Activated CD4-positive, alpha-beta T cell treated with anti-CD3 and anti-CD28 coated beads for 1 hour (primary cell): ENCODE measurements around the gene DND1.
"Not testable (repeated sequence)": the region's sequence is repeated elsewhere in the genome, so short reads cannot be mapped to it uniquely, and the experiment has no call there.

Experiments
- DNase-seq: peaks from one replicate; pipeline ENCODE4 v3.0.0-alpha.2; 2020

Gene DND1

DNA sequence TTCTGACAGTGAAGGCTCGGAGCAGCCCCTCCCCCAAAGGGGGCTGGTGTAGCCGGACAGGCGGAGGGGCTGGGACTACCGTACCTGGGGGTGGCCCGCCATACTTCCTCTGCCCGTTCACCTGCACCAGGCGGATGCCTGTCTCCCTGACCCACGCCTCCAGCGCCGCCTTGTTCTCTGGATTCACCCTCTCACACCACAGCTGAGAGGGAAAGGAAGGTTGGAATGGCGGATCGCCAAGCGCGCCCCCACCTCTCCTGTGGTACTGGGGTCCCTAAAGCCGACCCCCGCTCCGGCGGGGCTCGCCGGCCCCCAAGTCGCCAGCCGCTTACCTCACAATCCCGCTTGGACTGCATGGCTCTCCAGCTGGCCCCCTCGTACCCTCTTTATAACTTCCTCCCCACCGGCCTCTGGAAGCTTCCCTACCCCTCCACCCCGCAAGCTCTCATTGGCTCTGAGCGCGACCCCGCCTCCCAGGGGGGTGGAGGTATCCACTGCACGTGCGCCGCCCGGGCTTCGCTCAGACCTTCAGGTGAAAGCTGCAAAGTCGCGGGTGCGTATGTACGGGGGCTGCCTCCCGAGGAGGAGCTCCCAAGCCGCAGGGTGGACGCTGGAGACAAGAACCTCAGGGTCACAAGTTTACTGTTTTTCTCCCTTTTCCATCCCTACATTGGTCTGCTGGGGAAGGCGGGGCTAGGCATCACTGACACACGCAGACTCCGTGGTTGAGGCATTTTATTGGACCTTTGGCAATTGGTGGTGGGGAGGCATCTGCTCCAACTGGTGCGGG is at the start of gene DND1:
TSS of gene DND1 (minus strand) at position 390 of the 790 bp plus-strand sequence. CDS start at position 356, 34 bp downstream.
- no peak for DNase-seq

DNA sequence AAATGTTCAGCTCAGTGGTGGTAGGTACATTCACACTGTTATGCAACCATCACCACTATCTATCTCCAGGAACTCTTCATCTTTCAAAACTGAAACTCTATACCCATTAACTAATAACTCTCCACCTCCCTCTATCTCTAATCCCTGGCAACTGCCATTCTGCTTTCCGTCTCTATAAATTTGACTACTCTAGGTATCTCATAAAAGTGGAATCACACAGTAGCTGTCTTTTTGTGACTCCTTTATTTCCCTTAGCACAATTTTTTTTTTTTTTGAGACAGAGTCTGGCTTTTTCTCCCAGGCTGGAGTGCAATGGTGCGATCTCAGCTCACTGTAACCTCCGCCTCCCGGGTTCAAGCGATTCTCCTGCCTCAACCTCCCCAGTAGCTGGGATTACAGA is 48.0 kb upstream of the DND1 start:
- not testable (repeated sequence) for DNase-seq

DNA sequence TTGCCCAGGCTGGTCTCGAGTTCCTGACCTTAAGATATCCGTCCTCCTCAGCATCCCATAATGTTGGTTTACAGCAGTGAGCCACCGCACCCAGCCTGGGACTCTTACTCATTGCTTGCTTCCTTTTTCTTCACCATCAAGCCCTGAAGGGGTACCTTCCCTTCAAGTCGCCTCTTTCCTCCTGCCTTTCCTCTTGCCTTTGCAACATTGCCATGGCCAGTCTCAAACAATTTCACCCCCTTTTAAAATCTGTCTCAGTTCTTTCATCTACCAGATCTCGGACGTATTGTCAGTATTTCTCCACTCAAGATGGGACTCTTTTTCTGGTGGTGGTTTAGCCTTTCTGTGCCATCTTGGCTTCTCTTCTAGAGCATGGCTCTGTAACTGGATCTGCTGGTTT is 47.4 kb upstream of the DND1 start:
- DNase-seq: not testable (repeated sequence)

DNA sequence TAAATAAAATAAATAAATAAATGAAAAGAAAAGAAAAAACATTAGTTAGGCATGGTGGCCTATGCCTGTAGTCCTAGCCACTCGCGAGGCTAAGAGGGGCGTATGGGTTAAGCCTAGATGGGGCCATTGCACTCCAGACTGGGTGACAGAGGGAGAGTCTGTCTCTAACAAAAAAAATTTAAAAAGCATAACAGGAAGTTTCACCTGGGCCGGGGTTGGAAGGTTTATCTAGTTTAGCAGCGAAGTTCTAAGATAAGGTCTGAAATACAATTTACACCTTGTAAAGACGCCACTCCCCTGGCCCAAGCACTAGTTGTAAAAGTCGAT is 44.9 kb upstream of the DND1 start:
- DNase-seq: no peak

DNA sequence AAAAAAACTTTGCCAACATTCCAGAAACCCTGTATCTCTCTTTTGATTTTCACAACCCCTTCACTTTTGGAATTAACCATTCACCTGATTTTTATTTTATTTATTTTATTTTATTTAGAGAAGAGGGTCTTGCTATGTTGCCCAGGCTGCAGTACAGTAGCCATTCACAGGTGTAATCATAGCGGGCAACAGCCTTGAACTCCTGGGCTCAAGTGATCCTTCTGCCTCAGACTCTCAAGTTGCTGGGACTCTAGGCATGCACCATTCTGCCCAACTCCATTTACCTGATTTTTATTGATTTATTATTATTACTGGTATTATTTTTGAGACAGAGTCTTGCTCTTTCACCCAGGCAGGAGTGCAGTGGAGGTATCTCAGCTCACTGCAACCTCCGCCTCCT is 42.9 kb upstream of the DND1 start:
- not testable (repeated sequence) for DNase-seq

DNA sequence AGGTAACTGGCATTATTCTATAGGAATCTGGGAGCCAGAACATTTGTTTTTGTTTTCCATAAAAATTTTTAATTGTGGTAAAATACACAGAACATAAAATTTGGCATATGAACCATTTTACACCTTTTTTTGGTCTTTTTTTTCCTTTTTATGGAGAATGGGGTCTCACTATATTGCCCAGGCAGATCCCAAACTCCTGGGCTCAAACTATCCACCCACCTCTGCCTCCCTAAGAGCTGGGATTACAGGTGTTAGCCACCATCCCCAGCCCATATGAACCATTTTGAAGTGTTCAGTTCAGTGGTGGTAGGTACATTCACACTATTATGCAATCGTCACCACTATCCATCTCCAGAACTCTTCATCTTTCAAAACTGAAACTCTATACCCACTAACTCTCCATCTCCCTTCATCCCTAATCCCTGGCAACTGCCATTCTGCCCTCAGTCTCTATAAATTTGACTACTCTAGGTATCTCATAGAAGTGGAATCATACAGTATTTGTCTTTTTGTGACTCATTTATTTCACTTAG is 40.3 kb upstream of the DND1 start:
- no peak for DNase-seq

DNA sequence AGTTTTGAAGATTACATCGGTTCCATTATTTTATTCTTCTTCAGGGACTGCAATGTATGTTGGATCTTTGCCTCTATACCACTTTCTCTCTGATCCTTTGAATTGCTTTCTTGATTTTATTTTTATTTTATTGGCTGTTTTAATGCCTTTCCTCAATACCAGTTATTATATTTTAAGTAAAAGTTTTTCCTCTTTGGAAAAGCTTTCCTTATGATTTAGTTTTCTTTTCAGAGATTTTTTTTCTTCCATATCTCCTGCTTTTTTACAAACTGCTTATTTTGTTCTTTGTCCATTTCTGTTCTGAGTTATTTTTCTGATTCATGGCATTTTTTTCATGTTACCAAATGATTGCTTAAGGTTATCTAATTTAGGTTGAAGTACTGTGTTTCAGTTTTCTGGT is 38.4 kb upstream of the DND1 start:
- DNase-seq: no peak

DNA sequence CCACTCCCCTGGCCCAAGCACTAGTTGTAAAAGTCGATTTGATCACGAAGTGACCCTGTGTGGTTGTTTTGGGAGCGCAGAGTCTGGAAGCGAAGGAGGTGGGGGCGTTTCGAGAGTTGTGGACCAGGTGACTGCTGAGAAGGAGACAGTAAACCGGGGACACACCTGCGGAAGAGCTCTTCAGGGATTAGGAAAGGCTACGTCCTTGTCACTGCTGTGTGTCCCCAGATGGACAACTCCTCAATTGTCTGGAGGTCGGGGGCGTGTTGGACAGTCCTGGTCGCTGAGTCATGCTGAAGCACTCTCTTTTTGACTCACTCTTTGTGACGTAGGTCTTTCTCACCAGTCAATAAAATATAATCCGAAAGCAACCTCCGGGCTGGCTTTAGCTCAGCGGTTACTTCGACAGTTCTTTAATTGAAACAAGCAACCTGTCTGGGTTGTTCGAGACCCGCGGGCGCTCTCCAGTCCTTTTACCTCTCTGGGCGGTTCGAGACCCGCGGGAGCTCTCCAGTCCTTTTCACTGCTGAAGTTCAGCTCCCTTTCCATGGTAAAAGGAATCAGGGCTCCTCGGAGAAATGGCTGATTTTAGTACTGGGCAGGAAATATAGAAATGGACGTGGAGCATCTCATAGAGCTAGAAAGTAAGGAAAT is 37.6 kb upstream of the DND1 start:
- DNase-seq: peak; percentile 86

DNA sequence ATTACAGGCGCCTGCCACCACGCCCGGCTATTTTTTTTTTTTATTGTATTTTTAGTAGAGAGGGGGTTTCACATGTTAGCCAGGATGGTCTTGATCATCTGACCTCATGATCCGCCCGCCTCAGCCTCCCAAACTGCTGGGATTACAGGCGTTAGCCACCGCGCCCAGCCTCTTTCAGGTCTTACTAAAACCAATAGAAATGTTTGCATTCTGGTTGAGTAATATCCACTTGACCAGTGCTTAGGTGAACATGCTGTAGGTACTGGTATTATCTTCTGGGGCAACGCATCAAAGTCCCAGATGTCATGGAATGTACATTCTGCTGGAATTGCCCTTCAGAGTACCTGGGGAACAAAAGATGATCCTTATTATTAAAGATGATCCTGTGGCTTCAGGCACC is 35.4 kb upstream of the DND1 start:
- not testable (repeated sequence) for DNase-seq

DNA sequence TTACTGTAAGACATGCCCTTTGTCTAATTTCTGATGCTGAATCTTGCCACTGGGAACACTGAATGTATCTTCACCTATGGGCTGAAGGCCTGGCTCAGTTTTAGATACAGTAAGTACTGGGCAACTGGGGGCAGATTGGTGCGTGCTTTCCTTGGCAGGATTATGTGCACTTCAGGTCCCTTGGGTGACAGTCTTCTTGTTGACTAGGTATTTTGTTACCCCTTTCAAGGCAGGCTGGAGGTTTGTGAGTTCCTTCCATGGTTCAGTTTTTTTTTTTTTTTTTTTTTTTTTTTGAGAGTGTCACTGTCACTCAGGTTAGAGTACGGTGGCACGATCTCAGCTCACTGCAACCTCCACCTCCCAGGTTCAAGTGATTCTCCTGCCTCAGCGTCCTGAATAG is 34.4 kb upstream of the DND1 start:
- DNase-seq: no peak

DNA sequence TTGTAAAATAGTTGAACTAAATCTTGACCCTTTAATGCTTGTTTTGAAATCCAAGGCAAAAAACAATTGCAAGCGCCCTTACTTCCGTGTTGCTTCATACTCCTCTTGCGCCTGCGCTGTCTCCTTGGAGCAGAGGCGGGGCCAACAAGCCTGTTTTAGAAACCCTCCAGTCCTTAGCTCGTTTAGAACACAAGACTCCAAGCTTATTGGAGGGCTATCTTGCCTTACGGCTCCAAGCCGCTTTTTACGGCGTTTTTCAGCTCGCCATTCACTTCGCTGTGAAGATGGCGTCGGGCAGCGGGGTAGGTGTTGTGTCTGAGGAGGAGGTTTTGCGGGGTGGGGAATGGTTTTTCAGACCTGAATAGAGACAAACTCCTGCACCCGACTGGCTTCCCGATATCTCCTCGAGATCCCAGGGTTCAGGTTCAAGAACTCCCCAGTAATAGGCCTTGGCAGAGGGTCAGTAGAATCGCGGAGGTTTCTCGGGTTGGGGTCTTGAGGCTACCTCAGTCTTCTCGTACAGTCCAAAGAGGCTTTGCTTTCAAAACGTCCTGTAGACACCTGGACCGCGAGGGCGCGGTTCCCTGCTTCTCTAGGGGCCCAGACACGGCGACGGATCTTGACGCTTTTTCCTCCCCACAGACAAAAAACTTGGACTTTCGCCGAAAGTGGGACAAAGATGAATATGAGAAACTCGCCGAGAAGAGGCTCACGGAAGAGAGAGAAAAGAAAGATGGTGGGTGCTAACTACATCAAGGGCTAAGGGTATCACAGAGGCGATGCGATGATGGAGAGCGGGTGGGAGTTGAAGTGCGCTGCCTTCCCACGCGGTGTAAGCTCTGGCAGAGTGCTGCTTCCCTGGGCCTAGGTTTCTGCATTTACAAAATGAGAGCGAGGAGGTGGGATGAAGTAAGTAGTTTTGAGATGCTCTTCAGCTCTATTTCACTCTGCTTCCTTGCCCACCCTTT is 27.1 kb upstream of the DND1 start, which contains the start of gene ZMAT2:
TSS of gene ZMAT2 (plus strand) at position 271 of the 968 bp plus-strand sequence. CDS start at position 285, 14 bp downstream.
- peak; percentile 86 for DNase-seq

DNA sequence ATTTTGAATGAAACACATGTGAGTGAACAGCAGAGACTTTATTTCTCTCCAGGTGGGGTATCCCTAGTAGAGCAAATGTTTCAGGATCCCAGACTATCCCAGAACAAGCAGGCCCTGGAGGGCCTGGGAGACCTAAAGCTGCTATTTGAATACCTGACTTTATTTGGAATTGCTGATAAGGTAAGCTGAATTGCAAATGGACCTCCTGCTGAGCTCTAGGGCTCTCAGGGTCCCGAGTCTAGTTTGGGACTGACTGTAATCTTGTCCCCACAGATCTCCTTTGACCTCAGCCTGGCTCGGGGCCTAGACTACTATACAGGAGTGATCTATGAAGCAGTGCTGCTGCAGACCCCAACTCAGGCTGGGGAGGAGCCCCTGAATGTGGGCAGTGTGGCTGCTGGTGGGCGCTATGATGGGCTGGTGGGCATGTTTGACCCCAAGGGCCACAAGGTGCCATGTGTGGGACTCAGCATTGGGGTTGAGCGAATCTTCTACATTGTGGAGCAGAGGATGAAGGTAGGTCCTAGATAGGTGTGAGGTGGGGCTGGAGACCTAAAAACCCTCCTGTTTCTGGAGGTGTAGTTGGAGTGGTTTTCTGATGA is 23.6 kb upstream of the DND1 start:
- no peak for DNase-seq

DNA sequence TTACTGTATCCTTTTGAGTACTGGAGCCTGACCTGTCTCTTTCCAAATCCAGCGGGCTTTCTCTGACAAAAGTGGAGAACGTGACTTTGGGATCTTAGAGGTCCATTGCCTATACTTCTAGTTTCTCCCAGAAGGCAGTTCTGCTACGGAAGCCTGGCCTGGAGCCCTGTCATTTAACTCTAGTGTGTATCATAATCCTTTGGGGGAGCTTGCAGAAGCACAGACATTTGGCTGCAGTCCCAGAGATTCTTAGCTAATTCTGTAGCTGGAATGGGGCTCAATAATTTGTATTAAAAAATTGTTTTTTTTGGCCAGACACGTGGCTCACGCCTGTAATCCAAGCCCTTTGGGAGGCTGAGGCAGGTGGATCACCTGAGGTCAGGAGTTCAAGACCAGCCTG is 20.9 kb upstream of the DND1 start:
- no peak for DNase-seq

DNA sequence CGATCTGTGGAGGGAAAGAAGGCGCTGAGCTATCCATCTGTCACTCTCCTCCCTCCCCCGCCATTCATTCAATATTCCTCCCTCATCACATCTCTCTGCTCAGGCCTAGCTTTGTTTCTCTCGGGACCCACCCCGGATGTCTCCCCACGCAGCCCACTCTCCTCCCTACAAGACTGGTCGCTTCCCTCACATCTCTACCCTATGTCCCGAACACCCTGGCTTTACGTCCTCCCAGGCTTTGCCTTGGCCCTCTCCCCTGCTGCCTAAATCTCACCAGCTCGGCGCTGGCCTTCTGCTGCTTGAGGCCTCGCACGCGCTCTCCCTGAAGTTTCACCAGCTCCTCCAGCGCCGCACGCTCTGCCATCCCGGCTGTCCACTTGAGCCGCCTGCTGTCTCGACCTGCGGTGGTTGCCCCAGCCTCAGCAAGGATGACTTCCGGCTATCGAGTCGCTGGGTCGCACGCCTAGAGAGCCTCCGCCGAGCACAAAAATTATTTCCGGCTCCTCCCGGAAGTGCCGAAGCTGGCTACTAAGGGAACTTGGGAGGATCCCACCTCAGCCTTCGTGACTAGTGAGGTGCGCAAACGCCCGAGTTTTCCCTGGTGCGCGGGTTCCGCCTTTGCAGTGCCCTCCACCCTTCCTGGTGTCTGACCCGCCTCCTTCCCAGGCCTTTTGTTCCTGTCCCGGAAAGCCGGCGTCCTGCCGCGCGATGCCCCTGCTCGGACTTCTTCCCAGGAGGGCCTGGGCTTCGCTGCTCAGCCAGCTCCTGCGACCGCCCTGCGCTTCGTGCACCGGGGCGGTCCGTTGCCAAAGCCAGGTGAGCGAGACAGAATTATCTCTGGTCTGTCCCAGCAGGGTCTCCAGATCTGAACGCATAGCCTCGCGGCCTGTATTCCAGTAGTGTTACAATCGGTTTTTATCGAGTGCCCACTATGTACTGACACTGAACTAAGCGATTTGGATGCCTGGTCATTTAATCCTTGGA is 17.9 kb upstream of the DND1 start, which contains the start of the genes HARS1 and HARS2:
TSS of gene HARS1 (minus strand) at position 430 of the 984 bp plus-strand sequence. CDS start at position 364, 66 bp downstream.
TSS of gene HARS2 (plus strand) at position 515 of the 984 bp plus-strand sequence. CDS start at position 709, 194 bp downstream.
- peak; percentile 69 for DNase-seq

DNA sequence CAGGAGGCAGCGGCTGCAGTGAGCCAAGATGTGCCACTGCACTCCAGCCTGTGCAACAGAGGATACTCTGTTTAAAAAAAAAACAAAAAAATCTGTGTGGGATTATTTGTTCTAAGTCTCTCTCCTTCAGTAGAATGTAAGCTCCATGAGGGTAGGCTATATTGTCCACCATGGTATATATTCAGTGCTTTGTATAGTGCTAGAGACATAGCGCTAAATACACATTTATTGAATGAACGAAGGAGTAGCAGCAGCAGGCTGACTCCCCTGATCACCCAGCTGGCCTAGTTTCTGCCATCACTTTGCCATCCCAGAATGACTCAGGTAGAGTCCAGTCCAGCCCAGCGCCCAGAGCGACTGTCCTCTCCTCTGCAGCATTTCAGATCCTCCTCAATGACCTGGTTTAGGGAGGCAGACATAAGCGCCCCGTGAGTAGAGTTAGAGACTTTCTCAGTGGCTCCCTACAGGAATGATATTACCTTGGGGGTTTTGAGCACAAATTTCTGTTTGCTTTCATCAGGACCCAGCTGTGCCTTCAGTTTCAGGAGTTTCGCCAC is 17.1 kb upstream of the DND1 start:
- no peak for DNase-seq

DNA sequence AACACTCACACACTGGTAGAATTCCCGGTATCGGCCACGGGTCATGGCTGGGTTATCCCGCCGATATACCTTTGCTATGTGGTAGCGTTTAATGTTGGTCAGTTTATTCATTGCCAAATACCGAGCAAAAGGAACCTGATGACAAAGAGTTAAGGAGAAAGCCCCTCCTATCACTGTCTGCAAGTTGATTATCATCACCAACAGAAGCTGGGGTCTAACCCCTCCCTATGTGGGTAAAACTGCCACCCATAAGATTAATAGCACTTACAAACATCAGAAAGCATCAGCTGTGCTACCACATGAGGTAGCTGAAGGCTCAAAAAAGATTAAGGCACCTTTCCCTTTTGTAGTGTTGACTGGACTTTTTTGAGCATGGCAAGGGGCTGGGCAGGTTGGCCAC is 5.6 kb upstream of the DND1 start:
- no peak for DNase-seq

DNA sequence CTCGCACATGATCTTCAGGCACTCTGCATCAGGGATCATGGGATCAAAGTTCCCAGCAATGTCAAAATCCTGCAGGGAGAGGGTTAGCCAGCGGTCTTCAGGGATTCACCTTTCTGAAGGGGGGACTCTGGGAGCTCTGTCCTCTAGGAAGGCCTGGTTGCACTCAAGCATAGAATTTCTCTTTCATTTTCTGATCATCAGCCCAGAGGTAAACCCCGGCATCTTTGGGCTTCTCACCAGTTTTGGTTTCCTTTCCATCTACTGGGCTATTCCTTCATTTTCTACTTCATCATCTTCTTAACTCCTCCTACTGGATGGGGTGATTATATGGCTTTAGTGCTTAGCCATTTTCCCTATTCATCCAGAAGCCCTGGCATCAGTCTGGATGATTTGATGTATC is 4.6 kb upstream of the DND1 start:
- no peak for DNase-seq

DNA sequence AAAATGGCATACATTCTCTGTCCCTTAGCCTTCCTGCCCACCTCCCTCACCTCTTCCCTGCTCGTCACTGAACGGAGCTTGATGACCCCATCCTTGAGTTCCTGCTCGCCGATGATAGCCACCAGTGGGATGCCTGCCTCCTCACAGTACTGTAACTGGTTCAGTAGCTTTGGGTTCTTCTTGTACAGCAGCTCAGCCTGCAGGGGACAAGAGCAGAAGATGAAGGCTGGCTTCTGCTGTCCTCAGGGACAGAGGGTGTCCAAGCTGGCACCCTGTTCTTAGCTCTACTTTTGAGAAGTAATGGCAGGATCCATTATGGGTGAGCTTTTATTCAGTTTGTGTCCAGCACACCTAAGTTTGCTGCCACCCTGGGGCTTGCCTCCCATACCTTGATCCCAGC is 1.3 kb upstream of the DND1 start:
- DNase-seq: no peak

DNA sequence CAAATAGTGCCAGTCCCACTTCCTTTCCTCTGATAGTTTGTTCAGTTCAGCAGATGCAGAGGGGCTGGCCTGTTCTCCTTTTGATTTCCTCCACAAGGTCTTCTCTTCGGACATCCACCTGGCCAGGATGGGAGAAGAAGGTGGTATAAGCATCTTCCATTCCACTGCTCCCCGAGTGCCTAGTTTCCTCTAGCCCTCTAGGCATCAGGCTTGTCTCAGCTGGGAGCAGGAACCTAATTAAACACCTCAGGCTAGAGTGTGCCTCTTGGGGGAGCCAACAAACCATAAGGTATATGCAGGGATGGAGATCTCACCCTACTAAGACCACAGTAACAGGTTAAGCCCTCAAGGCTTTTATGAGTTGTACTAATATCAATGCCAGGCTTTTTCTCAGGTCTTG is 835 bp upstream of the DND1 start:
- DNase-seq: no peak

DNA sequence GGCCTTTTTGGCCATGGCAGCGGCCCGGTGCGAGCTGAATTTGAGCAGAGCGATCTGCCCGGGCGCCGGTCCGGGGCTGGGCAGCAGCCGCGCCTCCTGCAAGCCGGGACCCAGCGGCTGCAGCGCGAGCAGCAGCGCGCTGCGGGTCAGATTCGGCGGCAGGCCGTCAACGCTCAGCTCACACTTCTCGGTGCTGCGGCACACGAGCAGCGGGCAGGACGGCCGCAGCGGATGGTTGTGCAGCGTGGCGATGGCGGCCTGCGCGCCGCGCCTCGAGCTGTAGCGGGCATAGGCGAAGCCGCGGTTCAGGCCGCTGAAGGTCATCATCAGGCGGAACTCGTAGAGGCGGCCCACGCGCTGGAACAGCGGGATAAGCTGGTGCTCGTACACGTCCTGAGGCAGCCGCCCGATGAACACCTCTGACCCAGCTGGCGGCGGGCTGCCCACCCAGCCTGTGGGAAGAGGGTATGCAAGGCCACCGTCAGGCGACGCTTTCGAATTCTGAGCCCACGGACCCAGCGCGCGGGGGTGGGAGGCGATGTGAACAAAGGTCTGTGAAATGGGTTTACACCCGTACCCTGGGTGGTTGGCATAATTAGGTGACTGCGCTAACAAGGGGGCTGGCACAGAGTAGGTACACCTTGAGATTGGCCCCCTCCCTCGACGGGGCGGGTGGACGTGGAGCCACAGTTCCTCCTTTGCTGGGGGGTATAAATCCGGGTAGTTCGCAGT is 755 bp downstream of the DND1 start:
- no peak for DNase-seq
